HTR-8/SVneo (cell line): ENCODE results near the gene RPL13A.
"Not testable (repeated sequence)": the region's sequence is repeated elsewhere in the genome, so short reads cannot be mapped to it uniquely, and the experiment has no call there.

Experiments used
- DNase-seq: peaks from one replicate; pipeline ENCODE4 v3.0.0; 2011; ENCODE audit warnings: low spot score, mixed read lengths; ENCODE audit not compliant: insufficient read length
- FAIRE-seq: peaks from 2 replicates; lab custom pipeline; 2011; peaks lifted over from hg19 to GRCh38; lab: Jason Lieb, UNC

Gene RPL13A

DNA sequence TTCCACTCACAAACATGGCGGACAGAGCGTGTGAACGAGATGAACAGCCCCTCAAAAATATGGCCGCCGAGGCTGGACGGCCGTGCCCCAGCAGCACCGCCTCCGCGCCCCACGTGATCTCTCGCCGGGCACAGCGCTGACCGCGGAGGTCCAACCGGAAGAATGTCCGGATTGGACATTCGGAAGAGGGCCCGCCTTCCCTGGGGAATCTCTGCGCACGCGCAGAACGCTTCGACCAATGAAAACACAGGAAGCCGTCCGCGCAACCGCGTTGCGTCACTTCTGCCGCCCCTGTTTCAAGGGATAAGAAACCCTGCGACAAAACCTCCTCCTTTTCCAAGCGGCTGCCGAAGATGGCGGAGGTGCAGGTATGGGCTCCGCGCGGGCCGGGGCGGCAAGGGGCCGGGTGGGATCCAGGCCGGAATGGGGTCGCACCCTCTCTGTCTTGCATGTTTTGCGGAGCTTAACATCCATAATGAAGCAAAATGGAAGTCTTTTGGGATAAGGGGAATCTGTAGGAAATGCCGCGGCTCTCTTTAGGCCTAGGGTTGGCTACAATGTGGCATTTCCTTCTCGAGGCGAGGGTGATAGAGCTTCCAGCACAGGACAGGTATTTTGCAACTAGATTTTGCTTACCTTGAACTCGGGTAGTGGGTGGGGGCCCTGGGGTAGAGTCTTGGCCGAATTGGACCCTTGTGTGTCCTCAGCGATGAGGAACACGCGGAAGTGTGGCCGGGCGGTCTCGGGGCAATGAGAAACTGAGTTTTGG lies at the start of gene RPL13A:
TSS of gene RPL13A (plus strand) at position 332 of the 769 bp plus-strand sequence. CDS start at position 354, 22 bp downstream.
- FAIRE-seq (peak; percentile 95), DNase-seq (peak; percentile 98)

GRCh38 chr19:49438261-49438660 lies 49.1 kb upstream of the RPL13A start:
- FAIRE-seq: no peak
- no peak for DNase-seq

GRCh38 chr19:49439836-49440235 lies 47.6 kb upstream of the RPL13A start:
- DNase-seq: no peak
- no peak for FAIRE-seq

DNA sequence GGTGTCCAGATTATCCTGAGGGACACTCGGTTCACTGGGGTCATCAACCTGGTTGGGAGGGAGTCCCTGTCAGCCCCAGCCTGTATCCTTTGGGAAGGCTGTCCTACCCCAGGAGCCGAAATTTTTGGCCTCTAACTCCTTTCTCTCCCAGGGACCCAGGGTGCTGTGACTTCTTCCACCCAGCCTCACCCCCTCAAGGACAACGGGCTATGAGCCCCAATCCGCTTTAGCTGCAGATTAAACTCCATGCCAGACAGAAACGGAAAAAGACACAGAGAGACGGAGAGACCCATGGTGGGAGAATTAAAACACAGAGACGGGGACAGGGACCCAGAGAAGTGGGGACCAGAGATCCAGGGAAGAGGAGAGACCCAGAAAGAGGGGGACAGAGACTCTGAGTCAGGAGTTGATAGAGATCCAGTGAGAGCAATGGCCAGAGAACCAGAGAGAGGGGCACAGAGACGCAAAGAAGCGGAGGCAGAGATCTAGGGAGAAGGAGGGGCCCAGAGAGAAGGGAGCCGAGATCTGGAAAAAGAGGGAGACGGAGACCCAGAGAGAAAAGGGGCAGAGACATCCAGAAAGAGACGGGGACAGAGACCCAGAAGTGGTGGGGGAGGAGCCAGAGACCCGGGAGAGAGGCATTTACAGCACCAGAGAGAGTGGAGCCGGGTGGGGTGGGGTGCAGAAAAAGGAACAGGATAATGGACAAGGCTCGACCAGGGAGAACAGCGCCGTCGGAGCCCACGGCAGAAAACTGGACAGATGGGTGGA lies 46.8 kb upstream of the RPL13A start:
- DNase-seq: no peak
- FAIRE-seq: no peak

- FAIRE-seq (no peak), DNase-seq (peak; percentile 43)
Measured at GRCh38 chr19:49441210-49441959, 46.0 kb upstream of the RPL13A start, which contains the start of gene SLC17A7. SLC17A7 (minus strand) TSS chr19:49441527; CDS start chr19:49441379, 148 bp downstream.

- FAIRE-seq: no peak
- DNase-seq: no peak
Measured at GRCh38 chr19:49441960-49442350, 45.5 kb upstream of the RPL13A start.

GRCh38 chr19:49442354-49442753 lies 45.1 kb upstream of the RPL13A start:
- DNase-seq (no peak), FAIRE-seq (no peak)

- DNase-seq: peak; percentile 85
Measured at GRCh38 chr19:49442771-49443365, 44.5 kb upstream of the RPL13A start.

DNA sequence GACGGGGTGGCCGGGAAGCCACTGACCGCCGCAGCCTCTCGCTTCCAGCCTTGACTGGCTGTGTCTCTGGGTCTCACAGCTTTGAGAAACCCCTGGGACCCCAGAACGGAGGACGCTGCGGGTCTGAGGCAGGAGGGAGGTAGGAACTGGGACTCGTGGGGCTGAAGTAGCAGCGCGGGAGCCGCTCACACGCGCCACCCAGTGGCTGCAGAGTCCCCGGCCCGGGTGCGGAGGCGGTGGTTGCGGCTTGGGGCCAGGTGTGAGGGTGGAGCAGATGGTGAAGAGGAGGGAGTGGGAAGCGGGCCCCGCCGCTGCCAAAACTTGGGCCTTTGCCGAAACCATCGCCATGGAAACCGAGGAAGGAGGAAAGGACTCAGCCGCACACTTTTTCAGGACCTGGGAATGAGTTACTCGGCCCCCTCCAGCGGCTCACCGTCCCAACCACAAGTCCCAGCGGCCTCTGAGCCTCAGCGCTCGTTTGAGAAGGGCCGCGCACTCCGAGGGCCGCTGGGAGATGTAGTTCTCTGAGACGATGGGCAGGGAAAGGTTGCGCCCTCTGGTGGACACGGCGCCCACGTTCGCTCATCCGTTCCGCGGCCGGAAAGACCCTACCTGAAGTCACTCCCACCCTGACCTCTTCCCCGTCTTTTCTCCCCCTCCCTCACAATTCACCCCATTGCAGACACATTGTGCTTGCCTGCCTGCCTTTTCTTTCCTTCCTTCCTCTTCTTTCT lies 43.9 kb upstream of the RPL13A start:
- DNase-seq (peak; percentile 89), FAIRE-seq (peak; percentile 95)

More at GRCh38 chr19:49442771-49443365, 44.5 kb upstream of the RPL13A start:
- peak; percentile 80 for FAIRE-seq

GRCh38 chr19:49444100-49444700 lies 43.2 kb upstream of the RPL13A start:
- FAIRE-seq, DNase-seq: not testable (repeated sequence)

- FAIRE-seq: no peak
- DNase-seq: no peak
Measured at GRCh38 chr19:49445997-49446396, 41.4 kb upstream of the RPL13A start.

GRCh38 chr19:49447485-49448431 lies 39.6 kb upstream of the RPL13A start:
- DNase-seq (no peak), FAIRE-seq (no peak)

- DNase-seq (no peak), FAIRE-seq (no peak)
Measured at GRCh38 chr19:49448432-49448786, 39.0 kb upstream of the RPL13A start.

DNA sequence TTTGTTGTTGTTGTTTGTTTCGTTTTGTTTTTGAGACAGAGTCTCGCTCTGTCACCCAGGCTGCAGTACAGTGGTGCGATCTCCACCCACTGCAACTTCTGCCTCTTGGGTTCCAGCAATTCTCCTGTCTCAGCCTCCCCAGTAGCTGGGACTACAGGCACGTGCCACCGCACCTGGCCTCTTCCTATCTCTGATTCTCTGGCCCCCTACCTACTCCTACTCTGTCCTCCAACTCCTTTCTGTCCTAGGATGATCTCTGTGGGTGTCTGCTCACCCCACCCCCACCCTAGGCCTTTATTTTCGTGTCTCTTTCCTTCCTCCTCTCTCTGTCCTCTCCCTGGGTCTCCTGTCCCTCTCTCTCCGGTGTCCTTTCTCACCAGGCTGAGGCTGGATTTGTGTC lies 37.0 kb upstream of the RPL13A start:
- no peak for DNase-seq
- no peak for FAIRE-seq

- FAIRE-seq: peak; percentile 79
Measured at GRCh38 chr19:49451430-49452181, 35.8 kb upstream of the RPL13A start, which contains the start of gene PIH1D1. PIH1D1 (minus strand) TSS chr19:49451814; CDS start chr19:49451574, 240 bp downstream.

GRCh38 chr19:49453013-49453756 lies 34.2 kb upstream of the RPL13A start, which contains the start of gene ALDH16A1:
ALDH16A1 (plus strand) TSS chr19:49453225; CDS start chr19:49453332, 107 bp downstream.
- DNase-seq: peak; percentile 94
- FAIRE-seq: peak; percentile 82

More at GRCh38 chr19:49451430-49452181, 35.8 kb upstream of the RPL13A start, which contains the start of gene PIH1D1:
- DNase-seq: peak; percentile 97
